ENCODE measurements around the gene PCDHB8. TPM values are rescaled to one million over a fixed set of nuclear protein-coding genes. Genes with fewer than 3 reads are reported as not detected.
"Not testable (repeated sequence)": the region's sequence is repeated elsewhere in the genome, so short reads cannot be mapped to it uniquely, and the experiment has no call there.

PCDHB8 gene
- polyA plus RNA-seq, 1 donor from 2014 or later = 0.81 TPM

DNA sequence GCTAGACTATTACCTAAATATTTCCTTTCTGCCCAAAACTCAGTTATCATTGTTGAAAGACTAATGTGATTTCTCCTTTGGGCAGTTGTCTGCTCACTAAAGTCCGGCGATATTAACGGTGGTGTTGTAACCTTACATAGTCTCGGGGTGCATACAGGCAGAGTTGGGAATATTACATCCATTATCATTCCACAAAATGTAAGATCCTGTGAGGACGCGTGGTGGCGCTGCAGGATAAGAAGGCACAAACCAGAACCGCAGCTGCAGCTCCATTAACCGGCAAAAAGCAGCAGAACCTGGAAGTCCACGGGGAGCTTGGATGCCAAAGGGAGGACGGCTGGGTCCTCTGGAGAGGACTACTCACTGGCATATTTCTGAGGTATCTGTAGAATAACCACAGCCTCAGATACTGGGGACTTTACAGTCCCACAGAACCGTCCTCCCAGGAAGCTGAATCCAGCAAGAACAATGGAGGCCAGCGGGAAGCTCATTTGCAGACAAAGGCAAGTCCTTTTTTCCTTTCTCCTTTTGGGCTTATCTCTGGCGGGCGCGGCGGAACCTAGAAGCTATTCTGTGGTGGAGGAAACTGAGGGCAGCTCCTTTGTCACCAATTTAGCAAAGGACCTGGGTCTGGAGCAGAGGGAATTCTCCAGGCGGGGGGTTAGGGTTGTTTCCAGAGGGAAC lies 36.2 kb downstream of the PCDHB8 start, which contains the start of gene PCDHB13:
Gene PCDHB13 (plus strand): TSS at position 264 of the 684 bp plus-strand sequence. CDS start 205 bp downstream, at position 469.
- not testable (repeated sequence) for H3K79me2 ChIP-seq (replicated peaks; ENCODE audit: insufficient read depth, low read length); H3K9ac ChIP-seq (ENCODE audit: low read length); H3F3A ChIP-seq (ENCODE audit: insufficient read depth, low read length, poor library complexity, severe bottlenecking); H3K36me3 ChIP-seq (ENCODE audit: insufficient read depth, low read length); H3K9me2 ChIP-seq (ENCODE audit: insufficient read depth, low read length); H3K4me3 ChIP-seq (ENCODE audit: low read length); H3K27me3 ChIP-seq (ENCODE audit: insufficient read depth, low read depth, low read length); H3K27ac ChIP-seq (ENCODE audit: low read length); H4K20me1 ChIP-seq (ENCODE audit: insufficient read depth); H3K4me2 ChIP-seq (ENCODE audit: low read length); H2AFZ ChIP-seq (ENCODE audit: low read depth, low read length)
- peaks cover 13% of the 10 kb centered on the region for H3K9me3 ChIP-seq (ENCODE audit: low read length)

DNA sequence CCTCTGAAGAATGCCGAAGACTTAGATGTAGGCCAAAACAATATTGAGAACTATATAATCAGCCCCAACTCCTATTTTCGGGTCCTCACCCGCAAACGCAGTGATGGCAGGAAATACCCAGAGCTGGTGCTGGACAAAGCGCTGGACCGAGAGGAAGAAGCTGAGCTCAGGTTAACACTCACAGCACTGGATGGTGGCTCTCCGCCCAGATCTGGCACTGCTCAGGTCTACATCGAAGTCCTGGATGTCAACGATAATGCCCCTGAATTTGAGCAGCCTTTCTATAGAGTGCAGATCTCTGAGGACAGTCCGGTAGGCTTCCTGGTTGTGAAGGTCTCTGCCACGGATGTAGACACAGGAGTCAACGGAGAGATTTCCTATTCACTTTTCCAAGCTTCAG lies 37.0 kb downstream of the PCDHB8 start:
- not testable (repeated sequence) for H3K9me2 ChIP-seq (ENCODE audit: insufficient read depth, low read length); H3K36me3 ChIP-seq (ENCODE audit: insufficient read depth, low read length); H2AFZ ChIP-seq (ENCODE audit: low read depth, low read length); H3F3A ChIP-seq (ENCODE audit: insufficient read depth, low read length, poor library complexity, severe bottlenecking); H3K4me2 ChIP-seq (ENCODE audit: low read length); H4K20me1 ChIP-seq (ENCODE audit: insufficient read depth); H3K4me3 ChIP-seq (ENCODE audit: low read length); H3K9ac ChIP-seq (ENCODE audit: low read length); H3K79me2 ChIP-seq (replicated peaks; ENCODE audit: insufficient read depth, low read length); H3K27ac ChIP-seq (ENCODE audit: low read length); H3K27me3 ChIP-seq (ENCODE audit: insufficient read depth, low read depth, low read length)
- H3K9me3 ChIP-seq (ENCODE audit: low read length) = peaks cover 13% of the 10 kb centered on the region

DNA sequence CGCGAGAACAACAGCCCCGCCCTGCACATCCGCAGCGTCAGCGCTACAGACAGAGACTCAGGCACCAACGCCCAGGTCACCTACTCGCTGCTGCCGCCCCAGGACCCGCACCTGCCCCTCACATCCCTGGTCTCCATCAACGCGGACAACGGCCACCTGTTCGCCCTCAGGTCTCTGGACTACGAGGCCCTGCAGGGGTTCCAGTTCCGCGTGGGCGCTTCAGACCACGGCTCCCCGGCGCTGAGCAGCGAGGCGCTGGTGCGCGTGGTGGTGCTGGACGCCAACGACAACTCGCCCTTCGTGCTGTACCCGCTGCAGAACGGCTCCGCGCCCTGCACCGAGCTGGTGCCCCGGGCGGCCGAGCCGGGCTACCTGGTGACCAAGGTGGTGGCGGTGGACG lies 37.9 kb downstream of the PCDHB8 start:
- not testable (repeated sequence) for H4K20me1 ChIP-seq (ENCODE audit: insufficient read depth); H3K36me3 ChIP-seq (ENCODE audit: insufficient read depth, low read length); H3K79me2 ChIP-seq (replicated peaks; ENCODE audit: insufficient read depth, low read length); H3F3A ChIP-seq (ENCODE audit: insufficient read depth, low read length, poor library complexity, severe bottlenecking); H2AFZ ChIP-seq (ENCODE audit: low read depth, low read length); H3K9me2 ChIP-seq (ENCODE audit: insufficient read depth, low read length); H3K4me2 ChIP-seq (ENCODE audit: low read length); H3K27me3 ChIP-seq (ENCODE audit: insufficient read depth, low read depth, low read length); H3K4me3 ChIP-seq (ENCODE audit: low read length); H3K9ac ChIP-seq (ENCODE audit: low read length); H3K27ac ChIP-seq (ENCODE audit: low read length)
- peaks cover 13% of the 10 kb centered on the region for H3K9me3 ChIP-seq (ENCODE audit: low read length)

DNA sequence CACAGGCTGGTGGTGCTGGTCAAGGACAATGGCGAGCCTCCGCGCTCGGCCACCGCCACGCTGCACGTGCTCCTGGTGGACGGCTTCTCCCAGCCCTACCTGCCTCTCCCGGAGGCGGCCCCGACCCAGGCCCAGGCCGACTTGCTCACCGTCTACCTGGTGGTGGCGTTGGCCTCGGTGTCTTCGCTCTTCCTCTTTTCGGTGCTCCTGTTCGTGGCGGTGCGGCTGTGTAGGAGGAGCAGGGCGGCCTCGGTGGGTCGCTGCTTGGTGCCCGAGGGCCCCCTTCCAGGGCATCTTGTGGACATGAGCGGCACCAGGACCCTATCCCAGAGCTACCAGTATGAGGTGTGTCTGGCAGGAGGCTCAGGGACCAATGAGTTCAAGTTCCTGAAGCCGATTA lies 38.4 kb downstream of the PCDHB8 start:
- not testable (repeated sequence) for H3K9ac ChIP-seq (ENCODE audit: low read length); H3K27me3 ChIP-seq (ENCODE audit: insufficient read depth, low read depth, low read length); H3F3A ChIP-seq (ENCODE audit: insufficient read depth, low read length, poor library complexity, severe bottlenecking); H3K36me3 ChIP-seq (ENCODE audit: insufficient read depth, low read length); H3K9me2 ChIP-seq (ENCODE audit: insufficient read depth, low read length); H3K27ac ChIP-seq (ENCODE audit: low read length); H4K20me1 ChIP-seq (ENCODE audit: insufficient read depth); H3K4me3 ChIP-seq (ENCODE audit: low read length); H2AFZ ChIP-seq (ENCODE audit: low read depth, low read length); H3K79me2 ChIP-seq (replicated peaks; ENCODE audit: insufficient read depth, low read length); H3K4me2 ChIP-seq (ENCODE audit: low read length)
- H3K9me3 ChIP-seq (ENCODE audit: low read length) = peaks cover 10% of the 10 kb centered on the region

DNA sequence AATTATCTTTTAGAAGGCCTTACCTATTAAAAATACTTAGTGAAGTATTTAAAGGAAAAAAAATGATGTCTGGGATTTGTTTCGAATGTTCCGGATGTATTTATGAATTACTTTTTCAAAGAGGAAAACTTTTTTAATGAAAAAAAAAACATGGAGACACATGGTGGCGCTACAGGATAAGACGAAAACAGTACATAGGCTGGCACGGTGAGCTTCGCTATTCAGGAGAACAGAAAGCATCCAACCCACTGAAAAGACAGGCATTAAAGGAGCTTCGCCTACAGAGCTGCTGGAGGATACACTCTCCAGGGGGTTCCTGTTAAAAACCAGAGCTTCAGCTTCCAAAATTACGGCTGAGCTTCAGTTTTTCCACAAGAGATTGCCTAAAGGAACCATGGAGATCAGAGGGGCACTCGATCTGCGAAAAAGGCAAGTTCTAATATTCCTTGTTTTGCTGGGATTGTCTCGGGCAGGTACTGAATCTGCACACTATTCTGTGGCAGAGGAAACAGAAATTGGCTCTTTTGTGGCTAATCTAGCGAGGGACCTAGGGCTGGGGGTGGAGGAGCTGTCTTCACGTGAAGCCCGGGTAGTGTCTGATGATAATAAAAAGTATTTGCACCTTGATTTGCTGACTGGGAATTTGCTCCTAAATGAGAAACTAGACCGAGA lies 45.7 kb downstream of the PCDHB8 start, which contains the start of gene PCDHB14:
Gene PCDHB14 (plus strand): TSS at position 232 of the 672 bp plus-strand sequence. CDS start 163 bp downstream, at position 395.
- Histone ChIP-seq H3K4me3 (ENCODE audit: low read length) (peak within 1 kb of the TSS; percentile 60), H3K9ac (ENCODE audit: low read length) (peak within 1 kb of the TSS; percentile 52), H2AFZ (ENCODE audit: low read depth, low read length) (no peak within 1 kb of the TSS), H3K79me2 (replicated peaks; ENCODE audit: insufficient read depth, low read length) (peaks cover 4% of the 10 kb centered on the region), H3F3A (ENCODE audit: insufficient read depth, low read length, poor library complexity, severe bottlenecking) (no peaks in the 10 kb centered on the region), H3K27me3 (ENCODE audit: insufficient read depth, low read depth, low read length) (no peaks in the 10 kb centered on the region), H3K9me3 (ENCODE audit: low read length) (no peaks in the 10 kb centered on the region), H3K4me2 (ENCODE audit: low read length) (no peak within 1 kb of the TSS), H3K9me2 (ENCODE audit: insufficient read depth, low read length) (no peaks in the 10 kb centered on the region), H3K27ac (ENCODE audit: low read length) (peak within 1 kb of the TSS; percentile 46), H4K20me1 (ENCODE audit: insufficient read depth) (no peaks in the 10 kb centered on the region), H3K36me3 (ENCODE audit: insufficient read depth, low read length) (no peaks in the 10 kb centered on the region)
- TF ChIP-seq EZH2 (IDR thresholded peaks at IDR 0.05; ENCODE audit: borderline replicate concordance, insufficient read depth, low read length, poor library complexity, severe bottlenecking) (no peak), TAF1 (IDR thresholded peaks at IDR 0.05; ENCODE audit: low read depth) (no peak), SMC3 (conservative IDR thresholded peaks at IDR 0.05; ENCODE audit: poor library complexity) (peak; percentile 48), EP300 (conservative IDR thresholded peaks at IDR 0.05; ENCODE audit: poor library complexity, severe bottlenecking) (no peak), MXI1 (conservative IDR thresholded peaks at IDR 0.05; ENCODE audit: poor library complexity, severe bottlenecking) (no peak), POLR2AphosphoS5 (IDR thresholded peaks at IDR 0.05) (no peak)
- TF ChIP-seq, protein P1, sequence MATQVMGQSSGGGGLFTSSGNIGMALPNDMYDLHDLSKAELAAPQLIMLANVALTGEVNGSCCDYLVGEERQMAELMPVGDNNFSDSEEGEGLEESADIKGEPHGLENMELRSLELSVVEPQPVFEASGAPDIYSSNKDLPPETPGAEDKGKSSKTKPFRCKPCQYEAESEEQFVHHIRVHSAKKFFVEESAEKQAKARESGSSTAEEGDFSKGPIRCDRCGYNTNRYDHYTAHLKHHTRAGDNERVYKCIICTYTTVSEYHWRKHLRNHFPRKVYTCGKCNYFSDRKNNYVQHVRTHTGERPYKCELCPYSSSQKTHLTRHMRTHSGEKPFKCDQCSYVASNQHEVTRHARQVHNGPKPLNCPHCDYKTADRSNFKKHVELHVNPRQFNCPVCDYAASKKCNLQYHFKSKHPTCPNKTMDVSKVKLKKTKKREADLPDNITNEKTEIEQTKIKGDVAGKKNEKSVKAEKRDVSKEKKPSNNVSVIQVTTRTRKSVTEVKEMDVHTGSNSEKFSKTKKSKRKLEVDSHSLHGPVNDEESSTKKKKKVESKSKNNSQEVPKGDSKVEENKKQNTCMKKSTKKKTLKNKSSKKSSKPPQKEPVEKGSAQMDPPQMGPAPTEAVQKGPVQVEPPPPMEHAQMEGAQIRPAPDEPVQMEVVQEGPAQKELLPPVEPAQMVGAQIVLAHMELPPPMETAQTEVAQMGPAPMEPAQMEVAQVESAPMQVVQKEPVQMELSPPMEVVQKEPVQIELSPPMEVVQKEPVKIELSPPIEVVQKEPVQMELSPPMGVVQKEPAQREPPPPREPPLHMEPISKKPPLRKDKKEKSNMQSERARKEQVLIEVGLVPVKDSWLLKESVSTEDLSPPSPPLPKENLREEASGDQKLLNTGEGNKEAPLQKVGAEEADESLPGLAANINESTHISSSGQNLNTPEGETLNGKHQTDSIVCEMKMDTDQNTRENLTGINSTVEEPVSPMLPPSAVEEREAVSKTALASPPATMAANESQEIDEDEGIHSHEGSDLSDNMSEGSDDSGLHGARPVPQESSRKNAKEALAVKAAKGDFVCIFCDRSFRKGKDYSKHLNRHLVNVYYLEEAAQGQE (IDR thresholded peaks at IDR 0.05; ENCODE audit: borderline replicate concordance) = no peak
- TF ChIP-seq, protein P2, sequence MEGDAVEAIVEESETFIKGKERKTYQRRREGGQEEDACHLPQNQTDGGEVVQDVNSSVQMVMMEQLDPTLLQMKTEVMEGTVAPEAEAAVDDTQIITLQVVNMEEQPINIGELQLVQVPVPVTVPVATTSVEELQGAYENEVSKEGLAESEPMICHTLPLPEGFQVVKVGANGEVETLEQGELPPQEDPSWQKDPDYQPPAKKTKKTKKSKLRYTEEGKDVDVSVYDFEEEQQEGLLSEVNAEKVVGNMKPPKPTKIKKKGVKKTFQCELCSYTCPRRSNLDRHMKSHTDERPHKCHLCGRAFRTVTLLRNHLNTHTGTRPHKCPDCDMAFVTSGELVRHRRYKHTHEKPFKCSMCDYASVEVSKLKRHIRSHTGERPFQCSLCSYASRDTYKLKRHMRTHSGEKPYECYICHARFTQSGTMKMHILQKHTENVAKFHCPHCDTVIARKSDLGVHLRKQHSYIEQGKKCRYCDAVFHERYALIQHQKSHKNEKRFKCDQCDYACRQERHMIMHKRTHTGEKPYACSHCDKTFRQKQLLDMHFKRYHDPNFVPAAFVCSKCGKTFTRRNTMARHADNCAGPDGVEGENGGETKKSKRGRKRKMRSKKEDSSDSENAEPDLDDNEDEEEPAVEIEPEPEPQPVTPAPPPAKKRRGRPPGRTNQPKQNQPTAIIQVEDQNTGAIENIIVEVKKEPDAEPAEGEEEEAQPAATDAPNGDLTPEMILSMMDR (IDR thresholded peaks at IDR 0.05; ENCODE audit: poor library complexity, severe bottlenecking) = peak; percentile 55
